ENCODE data around the gene TALDO1.
"Not testable (repeated sequence)": the region's sequence is repeated elsewhere in the genome, so short reads cannot be mapped to it uniquely, and the experiment has no call there.

The TALDO1 gene

DNA sequence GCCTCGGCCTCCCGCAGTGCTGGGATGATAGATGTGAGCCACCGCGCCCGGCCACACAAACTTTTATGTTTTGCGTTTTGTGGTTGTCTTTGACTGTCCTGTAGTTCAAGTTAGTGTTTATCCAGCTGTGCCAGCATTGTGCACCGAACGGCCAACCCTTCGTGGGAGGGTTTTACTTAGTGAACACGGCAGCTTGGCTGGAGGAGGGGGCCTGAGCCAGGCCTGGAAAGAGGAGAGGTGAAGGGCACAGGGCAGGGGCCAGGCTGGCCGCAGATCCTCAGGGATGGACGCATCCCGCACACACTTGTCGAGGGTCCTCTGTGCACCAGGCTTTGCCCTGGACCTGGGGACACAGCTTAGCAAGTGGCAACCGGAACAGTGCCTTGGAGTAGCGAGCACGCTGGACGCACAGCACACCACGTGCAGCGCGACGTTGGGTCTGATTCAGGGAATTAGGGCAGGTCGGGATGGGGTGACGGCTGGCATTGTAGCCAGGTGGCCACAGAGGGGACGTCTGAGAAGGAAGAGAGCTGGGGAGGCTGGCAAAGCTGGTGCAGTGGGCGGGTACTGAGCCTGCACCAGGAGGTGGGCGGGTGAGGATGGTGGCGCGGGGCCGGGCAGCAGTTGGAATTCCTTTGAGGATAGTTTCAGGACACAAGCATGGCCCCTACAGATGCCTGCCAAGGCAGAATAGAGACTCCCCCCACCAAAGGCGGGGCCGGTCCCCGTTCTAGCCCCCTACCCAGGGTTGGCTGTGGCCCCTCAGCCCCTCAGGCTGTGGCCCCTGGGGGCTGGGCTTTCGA is 27.8 kb upstream of the TALDO1 start:
- DNase-seq (ENCODE audit: low read depth), result no peak

- DNase-seq (ENCODE audit: low read depth), result no peak
These were observed 27.1 kb upstream of the TALDO1 start for GRCh38 chr11:720017-720641.

DNA sequence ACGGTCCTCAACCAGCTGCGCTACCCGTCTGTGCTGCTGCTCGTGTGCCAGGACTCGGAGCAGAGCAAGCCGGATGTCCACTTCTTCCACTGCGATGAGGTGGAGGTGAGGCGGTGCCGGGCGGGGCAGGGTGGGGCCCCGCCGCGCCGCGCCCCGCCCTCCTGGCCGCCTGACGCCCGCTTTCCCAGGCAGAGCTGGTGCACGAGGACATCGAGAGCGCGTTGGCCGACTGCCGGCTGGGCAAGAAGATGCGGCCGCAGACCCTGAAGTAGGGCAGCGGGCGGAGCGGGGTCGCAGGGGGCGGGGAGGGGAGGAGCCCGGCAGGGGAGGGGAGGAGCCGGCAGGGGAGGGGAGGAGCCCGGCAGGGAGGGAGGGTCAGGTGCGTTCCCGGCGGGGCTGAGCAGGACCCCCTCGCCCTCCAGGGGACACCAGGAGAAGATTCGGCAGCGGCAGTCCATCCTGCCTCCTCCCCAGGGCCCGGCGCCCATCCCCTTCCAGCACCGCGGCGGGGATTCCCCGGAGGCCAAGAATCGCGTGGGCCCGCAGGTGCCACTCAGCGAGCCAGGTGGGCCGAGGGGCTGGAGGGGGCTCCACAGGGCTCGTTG is 26.5 kb upstream of the TALDO1 start:
- DNase-seq (ENCODE audit: low read depth), result peak; percentile 55

GRCh38 chr11:721247-721740 is 26.0 kb upstream of the TALDO1 start:
- no peak for DNase-seq (ENCODE audit: low read depth)

GRCh38 chr11:721741-722345 is 25.4 kb upstream of the TALDO1 start:
- peak; percentile 44 for DNase-seq (ENCODE audit: low read depth)

DNA sequence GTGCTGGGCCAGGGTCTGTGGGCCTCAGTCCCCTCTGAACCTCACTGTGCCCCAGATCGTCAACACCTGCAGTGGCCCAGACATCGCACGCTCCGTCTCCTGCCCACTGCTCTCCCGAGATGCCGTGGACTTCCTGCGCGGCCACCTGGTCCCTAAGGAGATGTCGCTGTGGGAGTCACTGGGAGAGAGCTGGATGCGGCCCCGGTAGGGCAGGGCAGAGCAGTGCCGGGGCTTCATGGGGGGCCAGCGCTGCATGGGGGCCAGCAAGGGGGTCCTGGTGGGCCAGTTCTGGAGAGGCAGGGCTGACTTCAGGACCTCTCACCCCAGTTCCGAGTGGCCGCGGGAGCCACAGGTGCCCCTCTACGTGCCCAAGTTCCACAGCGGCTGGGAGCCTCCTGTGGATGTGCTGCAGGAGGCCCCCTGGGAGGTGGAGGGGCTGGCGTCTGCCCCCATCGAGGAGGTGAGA is 24.9 kb upstream of the TALDO1 start:
- no peak for DNase-seq (ENCODE audit: low read depth)

DNA sequence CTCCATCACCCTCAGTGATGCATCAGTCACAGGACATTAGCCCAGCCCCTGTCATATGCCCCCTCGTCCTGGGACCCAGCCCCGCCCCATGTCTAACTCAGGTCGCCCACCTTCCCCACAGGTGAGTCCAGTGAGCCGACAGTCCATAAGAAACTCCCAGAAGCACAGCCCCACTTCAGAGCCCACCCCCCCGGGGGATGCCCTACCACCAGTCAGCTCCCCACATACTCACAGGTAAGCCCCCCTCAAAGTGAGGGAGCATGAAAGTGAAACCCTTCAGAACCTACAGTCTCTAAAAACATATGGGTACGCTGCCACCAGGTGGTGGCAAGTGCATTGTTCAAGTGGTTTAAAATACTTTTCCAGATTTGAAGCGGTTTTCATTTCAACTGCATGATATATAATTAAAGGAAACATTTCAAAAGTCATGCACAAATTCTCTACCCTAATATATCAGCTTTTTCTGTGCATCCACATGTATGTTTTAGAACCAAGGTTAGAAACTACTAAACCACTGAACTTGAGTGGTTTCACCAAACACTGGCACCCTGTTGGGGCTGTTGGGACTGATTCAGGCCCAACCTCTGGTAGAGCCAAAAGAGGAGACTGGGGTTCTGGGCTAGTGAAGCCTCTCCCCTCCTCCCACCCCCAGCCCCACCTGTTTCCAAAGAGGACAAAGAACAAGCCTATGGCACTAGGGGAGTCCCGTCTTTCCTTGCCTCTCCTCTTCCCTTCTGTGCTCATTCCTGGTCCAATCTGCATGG is 24.0 kb upstream of the TALDO1 start:
- no peak for DNase-seq (ENCODE audit: low read depth)

- no peak for DNase-seq (ENCODE audit: low read depth)
These were observed 23.1 kb upstream of the TALDO1 start for GRCh38 chr11:724049-724777.

DNA sequence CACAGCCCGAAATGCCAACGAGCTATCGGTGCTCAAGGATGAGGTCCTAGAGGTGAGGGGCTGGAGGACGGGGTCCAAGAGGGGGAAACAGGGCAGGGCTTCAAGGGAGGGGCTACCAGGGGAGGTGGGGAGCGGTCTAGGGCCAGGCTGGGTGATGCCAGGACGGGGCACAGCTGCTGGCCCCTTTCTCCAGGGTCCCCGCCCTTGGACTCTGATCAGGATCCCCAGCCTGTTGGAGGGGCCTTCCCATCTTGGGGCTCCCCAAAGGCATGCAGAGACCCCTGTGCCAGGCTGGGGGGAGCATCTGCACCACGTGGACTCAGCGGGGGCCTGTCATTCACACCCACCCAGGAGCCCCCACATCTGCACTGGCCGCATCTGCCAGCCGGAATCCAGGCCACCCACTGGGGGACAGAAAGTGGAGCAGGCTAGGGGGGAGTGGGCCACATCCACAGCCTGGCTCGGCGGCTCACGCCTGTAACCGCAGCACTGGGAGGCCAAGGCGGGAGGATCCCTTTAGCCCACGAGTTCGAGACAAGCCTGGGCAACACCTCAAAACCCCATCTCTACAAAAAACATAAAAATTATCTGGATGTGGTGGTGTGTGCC is 22.4 kb upstream of the TALDO1 start:
- no peak for DNase-seq (ENCODE audit: low read depth)

DNA sequence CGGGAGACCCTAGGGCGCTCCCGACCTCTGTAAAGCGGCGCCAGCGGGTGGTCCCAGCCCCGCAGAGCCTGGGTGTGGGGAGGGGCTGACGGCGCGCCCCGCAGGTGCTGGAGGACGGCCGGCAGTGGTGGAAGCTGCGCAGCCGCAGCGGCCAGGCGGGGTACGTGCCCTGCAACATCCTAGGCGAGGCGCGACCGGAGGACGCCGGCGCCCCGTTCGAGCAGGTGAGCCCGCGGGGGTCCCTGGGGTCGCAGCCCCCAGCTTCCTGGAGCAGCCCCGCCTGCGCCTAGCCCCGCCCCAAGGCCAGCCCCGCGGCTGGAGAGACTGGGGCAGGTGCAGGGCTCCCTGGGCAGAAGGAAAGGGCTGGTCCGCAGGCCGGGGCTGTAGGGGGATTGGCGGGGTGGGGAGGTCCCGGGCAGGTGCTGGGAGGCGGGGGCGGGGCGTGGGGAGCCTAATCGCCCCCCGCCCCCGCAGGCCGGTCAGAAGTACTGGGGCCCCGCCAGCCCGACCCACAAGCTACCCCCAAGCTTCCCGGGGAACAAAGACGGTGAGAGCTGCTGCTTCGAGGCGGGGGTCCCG is 21.6 kb upstream of the TALDO1 start:
- DNase-seq (ENCODE audit: low read depth), result no peak

DNA sequence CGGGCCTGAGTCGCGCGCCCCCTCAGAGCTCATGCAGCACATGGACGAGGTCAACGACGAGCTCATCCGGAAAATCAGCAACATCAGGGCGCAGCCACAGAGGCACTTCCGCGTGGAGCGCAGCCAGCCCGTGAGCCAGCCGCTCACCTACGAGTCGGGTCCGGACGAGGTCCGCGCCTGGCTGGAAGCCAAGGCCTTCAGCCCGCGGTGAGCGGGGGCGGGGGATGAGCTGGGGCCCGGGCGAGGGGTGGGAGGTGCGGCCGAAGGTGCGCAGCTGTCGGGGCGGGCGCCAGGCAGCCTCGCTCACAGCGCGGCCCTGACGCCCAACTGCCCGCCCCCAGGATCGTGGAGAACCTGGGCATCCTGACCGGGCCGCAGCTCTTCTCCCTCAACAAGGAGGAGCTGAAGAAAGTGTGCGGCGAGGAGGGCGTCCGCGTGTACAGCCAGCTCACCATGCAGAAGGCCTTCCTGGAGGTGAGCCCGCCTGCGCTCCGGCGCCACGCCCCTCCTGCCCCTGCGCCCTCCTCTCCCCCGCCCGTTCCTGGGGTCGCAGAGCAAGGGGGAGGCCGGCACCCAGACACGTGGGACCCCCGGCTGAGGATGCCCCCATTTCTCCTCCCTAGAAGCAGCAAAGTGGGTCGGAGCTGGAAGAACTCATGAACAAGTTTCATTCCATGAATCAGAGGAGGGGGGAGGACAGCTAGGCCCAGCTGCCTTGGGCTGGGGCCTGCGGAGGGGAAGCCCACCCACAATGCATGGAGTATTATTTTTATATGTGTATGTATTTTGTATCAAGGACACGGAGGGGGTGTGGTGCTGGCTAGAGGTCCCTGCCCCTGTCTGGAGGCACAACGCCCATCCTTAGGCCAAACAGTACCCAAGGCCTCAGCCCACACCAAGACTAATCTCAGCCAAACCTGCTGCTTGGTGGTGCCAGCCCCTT is 20.7 kb upstream of the TALDO1 start:
- peak; percentile 26 for DNase-seq (ENCODE audit: low read depth)

DNA sequence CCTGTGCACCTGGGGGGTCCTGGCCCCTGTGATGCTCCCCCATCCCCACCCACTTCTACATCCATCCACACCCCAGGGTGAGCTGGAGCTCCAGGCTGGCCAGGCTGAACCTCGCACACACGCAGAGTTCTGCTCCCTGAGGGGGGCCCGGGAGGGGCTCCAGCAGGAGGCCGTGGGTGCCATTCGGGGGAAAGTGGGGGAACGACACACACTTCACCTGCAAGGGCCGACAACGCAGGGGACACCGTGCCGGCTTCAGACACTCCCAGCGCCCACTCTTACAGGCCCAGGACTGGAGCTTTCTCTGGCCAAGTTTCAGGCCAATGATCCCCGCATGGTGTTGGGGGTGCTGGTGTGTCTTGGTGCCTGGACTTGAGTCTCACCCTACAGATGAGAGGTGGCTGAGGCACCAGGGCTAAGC is 20.0 kb upstream of the TALDO1 start:
- DNase-seq (ENCODE audit: low read depth), result no peak

- peak; percentile 57 for DNase-seq (ENCODE audit: low read depth)
These were observed 19.2 kb upstream of the TALDO1 start for GRCh38 chr11:727859-728748.

- no peak for DNase-seq (ENCODE audit: low read depth)
These were observed 18.3 kb upstream of the TALDO1 start for GRCh38 chr11:728901-729491.

DNA sequence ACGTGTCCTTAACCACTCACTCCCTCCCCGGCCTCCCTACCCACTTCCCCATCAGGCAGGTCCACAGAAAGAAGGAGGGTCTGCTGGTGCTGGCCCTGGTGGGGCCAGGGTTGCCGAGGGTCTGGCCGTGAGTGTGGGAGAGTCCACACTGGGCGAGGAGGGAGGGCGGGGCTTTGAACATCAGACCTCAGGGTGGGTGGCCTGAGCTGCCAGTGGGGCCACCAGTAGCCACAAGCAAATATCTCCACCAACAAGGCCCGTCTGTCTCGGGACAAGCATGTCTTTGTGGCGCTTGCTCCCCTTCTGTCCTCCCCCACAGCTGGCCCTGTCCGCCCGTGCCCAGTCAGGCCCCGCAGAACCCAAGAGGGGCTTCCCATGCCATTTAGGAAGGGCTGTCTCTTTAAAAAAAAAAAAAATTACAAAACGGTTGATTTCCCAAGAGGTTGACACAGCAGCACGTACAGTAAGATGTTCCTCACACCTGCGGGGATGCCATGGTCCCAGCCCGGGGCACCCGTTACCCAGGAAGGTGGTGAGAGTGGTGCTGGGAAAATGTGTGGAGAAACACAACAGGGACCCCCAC is 17.7 kb upstream of the TALDO1 start:
- no peak for DNase-seq (ENCODE audit: low read depth)

GRCh38 chr11:733072-733471 is 14.2 kb upstream of the TALDO1 start:
- DNase-seq (ENCODE audit: low read depth), result no peak

- DNase-seq (ENCODE audit: low read depth), result not testable (repeated sequence)
These were observed 12.7 kb upstream of the TALDO1 start for GRCh38 chr11:734541-734940.

Data from T-helper 22 cell (primary cell).